Neuron (in vitro differentiated cells): ENCODE data around the gene FMNL2.
A peak's percentile ranks its signal among the peaks of the same experiment; 100 is the strongest.
"Not testable (repeated sequence)": the region's sequence is repeated elsewhere in the genome, so short reads cannot be mapped to it uniquely, and the experiment has no call there.

ENCODE experiments used
- H2AFZ ChIP-seq: one replicate; pipeline ENCODE4 v1.6.1; 2013; ENCODE audit warnings: low read depth, mild to moderate bottlenecking, inconsistent platforms, low read length, moderate library complexity
- H3K27me3 ChIP-seq: one replicate; pipeline ENCODE4 v1.6.1; 2013; ENCODE audit warnings: low read length; ENCODE audit not compliant: insufficient read depth
- H3K36me3 ChIP-seq: one replicate; pipeline ENCODE4 v1.6.1; 2013; ENCODE audit warnings: low read length; ENCODE audit not compliant: insufficient read depth
- H3K4me1 ChIP-seq: one replicate; pipeline ENCODE4 v1.6.1; 2013; ENCODE audit warnings: low read length; ENCODE audit not compliant: insufficient read depth
- H3K4me3 ChIP-seq: 2 replicates; pipeline ENCODE4 v1.5.1; 2013; ENCODE audit warnings: mild to moderate bottlenecking, low read length, moderate library complexity
- H3K9me3 ChIP-seq: one replicate; pipeline ENCODE4 v1.6.1; 2013; ENCODE audit warnings: low read length

Gene FMNL2

DNA sequence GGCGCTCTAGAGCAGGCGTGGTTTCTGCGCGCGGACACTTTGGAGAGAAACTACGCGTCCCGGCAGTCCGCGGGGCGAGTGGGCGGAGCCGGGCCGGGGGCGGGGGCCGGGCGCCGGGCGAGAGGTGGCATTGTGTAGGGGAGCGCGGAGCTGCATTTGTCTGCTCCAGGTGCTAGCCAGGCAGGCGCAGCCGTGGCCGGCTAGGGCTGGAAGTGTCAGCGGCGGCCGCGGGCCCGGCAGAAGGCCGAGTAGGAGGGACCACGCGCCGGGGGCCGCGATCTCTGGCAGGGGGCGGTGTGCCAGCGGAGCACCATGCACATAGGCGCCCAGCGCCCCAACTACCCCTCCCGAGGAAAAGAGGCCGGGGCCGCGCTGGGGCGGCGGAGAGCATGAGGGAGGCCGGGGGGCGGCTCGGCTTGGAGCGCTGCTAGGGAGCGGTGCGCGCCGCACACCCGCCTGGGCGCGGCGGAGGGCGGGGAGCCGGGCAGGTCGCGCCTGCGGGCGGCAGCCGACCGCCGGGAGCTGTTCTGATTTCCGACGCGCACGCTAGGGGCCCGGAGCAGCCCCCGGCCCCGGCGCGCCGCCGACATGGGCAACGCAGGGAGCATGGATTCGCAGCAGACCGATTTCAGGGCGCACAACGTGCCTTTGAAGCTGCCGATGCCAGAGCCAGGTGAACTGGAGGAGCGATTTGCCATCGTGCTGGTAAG, at the start of gene FMNL2:
Gene FMNL2 (plus strand): TSS at position 159 of the 710 bp plus-strand sequence.
- peak within 1 kb of the TSS; percentile 73 for H2AFZ ChIP-seq
- H3K9me3 ChIP-seq = no peaks in the 10 kb centered on the region
- no peaks in the 10 kb centered on the region for H3K36me3 ChIP-seq
- peak within 1 kb of the TSS; percentile 77 for H3K4me3 ChIP-seq
- H3K4me1 ChIP-seq = peaks cover 25% of the 10 kb centered on the region
- H3K27me3 ChIP-seq = peaks cover 3% of the 10 kb centered on the region

DNA sequence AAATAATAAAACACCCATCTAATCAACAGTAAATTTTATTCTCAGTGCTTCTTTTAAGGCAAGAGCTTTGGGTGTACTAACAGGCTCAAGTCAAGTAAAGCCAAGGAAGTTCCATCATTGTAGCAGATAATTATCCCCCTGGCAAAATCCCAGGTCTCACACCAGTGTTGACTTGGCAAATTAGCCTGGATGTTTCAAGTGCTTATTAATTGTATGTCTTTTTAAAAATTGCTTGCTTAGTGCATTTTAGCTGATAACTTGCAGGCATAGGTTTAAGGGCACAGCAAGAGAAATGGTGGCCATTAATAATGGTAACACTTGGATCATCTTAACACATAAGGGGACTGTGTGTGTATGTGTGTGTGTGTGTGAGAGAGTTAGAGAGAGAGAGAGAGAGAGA, 42.0 kb upstream of the FMNL2 start:
- H2AFZ ChIP-seq = no peak overlapping the region
- H3K4me1 ChIP-seq = no peaks in the 10 kb centered on the region
- H3K4me3 ChIP-seq = no peak overlapping the region
- no peaks in the 10 kb centered on the region for H3K36me3 ChIP-seq
- peaks cover 3% of the 10 kb centered on the region for H3K9me3 ChIP-seq
- H3K27me3 ChIP-seq = no peaks in the 10 kb centered on the region

DNA sequence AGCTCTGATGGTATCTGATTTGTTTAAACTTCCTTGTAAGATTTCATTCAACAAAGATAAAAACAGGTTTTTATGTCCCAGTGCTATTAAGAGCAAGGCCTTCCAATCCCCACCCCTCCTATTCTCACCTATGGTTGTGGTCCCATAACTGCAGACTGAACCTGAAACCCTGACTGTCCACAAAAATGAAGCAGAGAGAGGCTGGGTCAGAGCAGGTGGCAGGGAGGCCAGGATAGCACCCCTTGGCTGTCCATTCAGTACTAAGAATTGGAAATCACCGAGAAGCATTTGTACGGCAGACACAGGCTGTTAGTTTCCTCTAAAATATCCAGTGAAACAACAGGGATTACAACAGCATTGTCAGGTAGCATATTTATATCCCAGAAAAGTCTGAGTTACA, 37.3 kb upstream of the FMNL2 start:
- no peaks in the 10 kb centered on the region for H3K9me3 ChIP-seq
- H2AFZ ChIP-seq = no peak overlapping the region
- H3K36me3 ChIP-seq = no peaks in the 10 kb centered on the region
- H3K4me3 ChIP-seq = no peak overlapping the region
- H3K27me3 ChIP-seq = no peaks in the 10 kb centered on the region
- H3K4me1 ChIP-seq = no peaks in the 10 kb centered on the region

DNA sequence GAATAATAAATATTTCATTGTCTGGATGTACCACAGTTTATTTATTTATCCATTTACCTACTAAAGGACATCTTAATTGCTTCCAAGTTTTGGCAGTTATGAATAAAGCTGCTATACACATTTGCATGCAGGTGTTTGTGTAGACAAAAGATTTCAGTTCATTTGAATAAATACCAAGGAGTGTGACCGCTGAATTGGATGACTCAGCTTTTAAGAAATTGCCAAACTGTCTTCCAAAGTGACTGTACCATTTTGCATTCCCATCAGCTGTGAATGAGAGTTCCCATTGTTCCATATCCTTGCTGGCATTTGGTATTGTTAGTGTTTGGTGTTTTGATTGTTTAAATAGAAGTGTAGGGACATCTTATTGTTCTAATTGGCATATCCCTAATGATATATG, 36.2 kb upstream of the FMNL2 start:
- no peaks in the 10 kb centered on the region for H3K4me1 ChIP-seq
- H3K4me3 ChIP-seq = no peak overlapping the region
- H3K9me3 ChIP-seq = no peaks in the 10 kb centered on the region
- H2AFZ ChIP-seq = no peak overlapping the region
- H3K27me3 ChIP-seq = no peaks in the 10 kb centered on the region
- H3K36me3 ChIP-seq = no peaks in the 10 kb centered on the region

DNA sequence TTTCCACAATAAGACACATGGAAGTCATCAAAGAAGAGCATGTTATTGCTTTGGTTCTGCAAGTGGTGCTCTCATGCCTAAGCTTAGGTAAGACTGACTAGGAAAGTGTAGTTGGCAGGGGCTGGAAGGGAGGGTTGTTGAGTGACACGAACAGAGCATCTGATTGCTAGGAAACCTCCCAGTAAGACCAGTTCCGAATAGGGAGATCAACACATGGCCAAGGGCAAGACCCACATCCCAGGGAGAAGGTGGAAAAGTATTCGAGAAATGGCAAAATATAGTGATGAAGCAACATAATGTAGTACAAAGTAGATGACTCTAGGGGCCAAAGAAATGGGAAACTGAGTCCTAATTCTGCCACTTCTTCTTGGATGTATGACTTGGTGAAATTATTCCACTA, 33.8 kb upstream of the FMNL2 start:
- Histone ChIP-seq H3K27me3 (no peaks in the 10 kb centered on the region), H3K4me3 (no peak overlapping the region), H3K9me3 (no peaks in the 10 kb centered on the region), H3K36me3 (no peaks in the 10 kb centered on the region), H3K4me1 (no peaks in the 10 kb centered on the region), H2AFZ (no peak overlapping the region)

DNA sequence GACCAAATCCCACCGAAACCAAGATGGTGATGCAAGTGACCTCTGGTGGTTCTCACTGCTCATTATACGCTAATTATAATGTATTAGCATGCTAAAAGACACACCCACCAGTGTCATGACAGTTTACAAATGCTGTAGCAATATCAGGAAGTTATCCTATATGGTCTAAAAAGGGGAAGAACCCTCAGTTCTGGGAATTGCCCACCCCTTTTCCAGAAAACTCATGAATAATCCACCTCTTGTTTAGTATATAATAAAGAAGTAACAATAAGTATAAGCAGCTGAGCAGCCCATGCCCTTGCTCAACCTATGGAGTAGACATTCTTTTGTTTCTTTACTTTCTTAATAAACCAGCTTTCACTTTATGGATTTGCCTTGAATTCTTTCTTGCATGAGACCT, 31.0 kb upstream of the FMNL2 start:
- Histone ChIP-seq H3K4me3 (no peak overlapping the region), H3K4me1 (no peaks in the 10 kb centered on the region), H2AFZ (no peak overlapping the region), H3K9me3 (no peaks in the 10 kb centered on the region), H3K36me3 (no peaks in the 10 kb centered on the region), H3K27me3 (no peaks in the 10 kb centered on the region)

DNA sequence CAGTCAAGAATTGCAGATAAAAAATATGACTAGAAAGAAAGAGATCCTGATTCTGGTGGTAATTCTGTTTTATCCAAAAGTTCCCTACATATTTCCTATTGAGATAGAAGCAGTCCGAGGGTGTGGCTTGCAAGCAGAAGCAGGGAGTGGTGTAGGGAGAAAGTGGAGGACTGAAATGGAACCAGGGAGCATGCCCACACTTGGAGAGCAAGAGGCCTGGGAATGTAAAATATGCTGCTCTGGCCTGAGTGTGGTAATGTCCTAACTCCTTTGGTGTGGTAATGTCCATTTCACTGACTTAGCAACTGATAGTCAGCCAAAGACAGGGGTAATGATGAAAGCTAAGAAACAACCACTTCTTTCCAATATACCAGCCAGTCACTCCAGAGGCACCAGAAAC, 30.1 kb upstream of the FMNL2 start:
- no peaks in the 10 kb centered on the region for H3K9me3 ChIP-seq

DNA sequence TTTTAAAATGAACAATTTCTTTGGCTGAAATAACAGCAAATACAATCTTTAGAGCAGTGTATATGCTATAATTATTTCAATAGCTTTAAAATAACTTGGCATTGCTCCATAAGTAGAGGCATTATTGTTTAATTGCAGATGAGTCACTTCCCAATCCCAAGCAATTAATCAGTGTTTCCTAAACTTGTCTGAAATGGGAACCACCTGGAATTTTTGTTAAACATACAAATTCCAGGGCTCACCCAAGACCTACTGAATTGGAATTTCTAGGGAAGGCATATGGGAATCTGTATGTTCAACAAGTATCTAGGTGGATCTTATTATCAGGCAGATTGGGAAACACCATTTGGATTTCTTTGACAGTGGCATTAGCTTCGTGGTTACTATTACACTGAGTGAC, 27.1 kb upstream of the FMNL2 start:
- no peaks in the 10 kb centered on the region for H3K27me3 ChIP-seq
- H3K4me1 ChIP-seq = no peaks in the 10 kb centered on the region
- H3K36me3 ChIP-seq = no peaks in the 10 kb centered on the region
- no peak overlapping the region for H3K4me3 ChIP-seq
- no peak overlapping the region for H2AFZ ChIP-seq
- no peaks in the 10 kb centered on the region for H3K9me3 ChIP-seq

More for the DNA sequence above, 30.1 kb upstream of the FMNL2 start:
- no peaks in the 10 kb centered on the region for H3K36me3 ChIP-seq
- H2AFZ ChIP-seq = no peak overlapping the region
- H3K4me1 ChIP-seq = no peaks in the 10 kb centered on the region
- no peaks in the 10 kb centered on the region for H3K27me3 ChIP-seq
- no peak overlapping the region for H3K4me3 ChIP-seq

DNA sequence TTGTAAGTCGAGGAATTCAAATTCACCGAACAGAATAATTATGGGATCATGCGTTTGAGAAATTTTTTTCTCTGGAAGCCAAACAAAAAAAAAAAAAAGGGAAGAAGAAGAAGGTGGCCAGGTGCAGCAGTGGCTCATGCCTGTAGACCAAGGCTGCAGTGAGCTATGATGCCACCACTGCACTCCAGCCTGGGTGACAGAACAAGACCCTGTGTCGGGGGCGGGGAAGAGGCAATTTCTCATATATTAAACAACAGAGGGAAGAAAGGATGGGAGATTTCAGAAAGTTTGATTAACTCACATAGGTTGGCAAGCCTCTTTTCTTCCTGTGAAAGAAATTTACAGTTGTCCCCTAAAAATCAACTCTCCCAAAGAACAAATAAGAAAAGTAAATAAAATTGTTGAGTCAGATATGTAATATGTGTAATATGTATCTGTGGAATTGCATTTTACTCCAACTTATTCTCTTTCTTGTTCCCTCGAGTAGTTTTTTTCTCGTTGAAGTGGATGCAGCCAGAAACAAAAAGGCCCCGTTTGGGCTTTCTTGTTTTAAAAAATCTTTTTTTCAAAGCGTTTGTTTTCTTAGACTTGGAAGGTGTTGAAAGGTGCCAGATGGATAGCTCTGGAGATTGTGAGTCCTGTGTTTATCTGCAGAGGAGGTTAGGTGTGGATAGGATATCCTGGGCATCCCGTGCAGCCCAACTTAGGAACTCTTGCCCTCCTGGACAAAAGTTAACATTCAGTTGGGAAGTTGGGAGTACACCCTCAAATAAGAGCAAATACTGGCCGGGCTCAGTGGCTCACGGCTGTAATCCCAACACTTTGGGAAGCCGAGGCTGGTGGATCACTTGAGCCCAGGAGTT, 25.4 kb upstream of the FMNL2 start:
- Histone ChIP-seq H3K4me3 (no peak overlapping the region), H3K4me1 (no peaks in the 10 kb centered on the region), H3K27me3 (no peaks in the 10 kb centered on the region), H3K36me3 (no peaks in the 10 kb centered on the region), H2AFZ (no peak overlapping the region), H3K9me3 (no peaks in the 10 kb centered on the region)

DNA sequence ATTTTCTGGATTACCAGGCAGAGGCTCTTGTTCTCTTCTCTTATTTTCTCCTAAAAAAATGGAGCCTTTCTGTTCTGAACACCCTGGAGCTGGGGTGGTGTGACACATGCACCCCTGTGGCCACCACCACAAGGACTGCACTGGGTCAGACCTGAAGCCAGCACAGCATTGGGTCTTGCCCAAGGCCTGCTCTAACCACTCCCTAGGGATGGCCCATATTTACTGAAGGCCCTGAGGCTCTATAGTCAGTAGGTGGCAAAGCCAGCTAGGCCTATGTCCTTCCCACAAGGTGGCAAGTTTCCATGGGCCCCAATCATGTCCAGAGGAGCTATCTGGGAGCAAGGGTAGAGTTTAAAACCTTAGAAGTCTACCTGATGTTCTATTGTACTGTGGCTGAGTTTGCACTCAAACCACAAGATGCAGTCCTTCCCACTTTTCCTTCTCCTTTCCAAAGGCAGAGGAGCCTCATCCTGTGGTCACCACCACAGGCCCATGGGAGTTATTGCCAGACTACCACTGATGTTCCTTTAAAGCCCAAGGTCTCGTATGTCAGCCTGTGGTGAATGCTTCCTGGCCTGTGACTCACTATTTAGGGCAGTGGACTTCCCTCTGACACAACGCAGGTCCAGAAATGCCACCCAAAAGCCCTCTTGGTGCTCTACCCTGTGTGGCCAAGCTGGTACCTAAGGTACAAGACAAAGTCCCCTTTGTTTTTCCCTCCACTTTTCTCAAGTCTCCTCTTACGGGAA, 15.0 kb upstream of the FMNL2 start:
- Histone ChIP-seq H3K36me3 (no peaks in the 10 kb centered on the region), H3K27me3 (no peaks in the 10 kb centered on the region), H3K9me3 (no peaks in the 10 kb centered on the region), H3K4me1 (no peaks in the 10 kb centered on the region), H2AFZ (no peak overlapping the region), H3K4me3 (no peak overlapping the region)

DNA sequence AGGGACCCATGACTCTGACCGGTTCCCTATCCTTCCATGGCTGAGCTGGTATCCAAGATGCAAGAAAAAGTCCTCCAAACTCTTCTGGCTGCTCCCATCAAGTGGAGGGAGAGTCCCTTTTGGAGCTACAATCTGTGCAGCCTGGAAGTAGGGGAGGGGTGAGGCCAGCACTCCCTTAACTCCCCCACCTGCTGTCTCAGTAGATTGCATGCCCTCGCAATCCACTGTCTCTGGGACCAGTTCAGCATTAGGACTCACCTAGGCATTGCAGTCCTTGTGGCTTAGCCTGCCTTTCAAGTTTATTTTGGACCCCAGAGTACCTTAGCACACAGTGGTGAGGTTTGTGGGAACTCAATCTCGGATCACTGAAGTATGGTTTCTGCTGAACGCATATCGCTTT, 14.2 kb upstream of the FMNL2 start:
- H3K36me3 ChIP-seq = no peaks in the 10 kb centered on the region
- H3K4me3 ChIP-seq = no peak overlapping the region
- no peak overlapping the region for H2AFZ ChIP-seq
- no peaks in the 10 kb centered on the region for H3K9me3 ChIP-seq
- H3K4me1 ChIP-seq = no peaks in the 10 kb centered on the region
- no peaks in the 10 kb centered on the region for H3K27me3 ChIP-seq

DNA sequence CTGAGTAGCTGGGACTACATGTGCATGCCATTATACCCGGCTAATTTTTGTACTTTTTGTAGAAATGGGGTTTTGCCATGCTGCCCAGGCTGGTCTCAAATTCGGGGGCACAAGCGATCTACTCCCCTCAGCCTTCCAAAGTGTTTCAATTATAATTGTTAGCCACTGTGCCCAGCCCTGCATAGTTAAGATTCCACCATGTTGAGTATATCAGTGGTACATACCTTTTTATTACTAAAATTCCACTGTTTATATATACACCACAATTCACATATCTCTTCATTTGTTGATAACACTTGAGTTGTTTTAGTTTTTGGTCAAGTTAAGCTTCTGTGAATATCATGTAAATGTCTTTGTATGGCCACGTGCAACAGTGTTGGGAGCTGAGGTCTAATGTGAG, 12.8 kb upstream of the FMNL2 start:
- Histone ChIP-seq H3K36me3 (no peaks in the 10 kb centered on the region), H3K9me3 (no peaks in the 10 kb centered on the region), H3K4me3 (no peak overlapping the region), H2AFZ (no peak overlapping the region), H3K27me3 (no peaks in the 10 kb centered on the region), H3K4me1 (no peaks in the 10 kb centered on the region)

DNA sequence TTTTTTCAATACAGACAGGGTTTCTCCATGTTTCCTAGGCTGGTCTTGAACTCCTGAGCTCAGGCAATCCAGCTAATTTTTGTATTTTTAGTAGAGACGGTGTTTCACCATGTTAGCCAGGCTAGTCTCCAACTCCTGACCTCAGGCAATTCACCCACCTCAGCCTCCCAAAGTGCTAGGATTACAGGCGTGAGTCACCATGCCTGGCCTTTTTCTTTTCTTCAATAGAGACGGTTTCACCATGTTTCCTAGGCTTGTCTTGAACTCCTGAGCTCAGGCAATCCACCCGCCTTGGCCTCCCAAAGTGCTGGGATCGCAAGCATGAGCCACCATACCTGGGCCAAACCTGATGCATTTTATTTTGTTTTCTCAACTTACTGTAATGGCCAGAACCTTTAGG, 9.8 kb upstream of the FMNL2 start:
- H3K9me3 ChIP-seq, H3K4me1 ChIP-seq, H2AFZ ChIP-seq, H3K4me3 ChIP-seq, H3K36me3 ChIP-seq, H3K27me3 ChIP-seq: not testable (repeated sequence)
